Measurements from ENCODE around the gene BTBD19. TPM values are rescaled to one million over a fixed set of nuclear protein-coding genes. Genes with fewer than 3 reads are reported as not detected.
A peak's percentile ranks its signal among the peaks of the same experiment; 100 is the strongest.
"Not testable (repeated sequence)": the region's sequence is repeated elsewhere in the genome, so short reads cannot be mapped to it uniquely, and the experiment has no call there.

Gene BTBD19
- total RNA-seq, 1 donor from 2014 or later = 5.0 TPM

- DNase-seq = peak; percentile 50
Measured at GRCh38 chr1:44808938-44809917, 905 bp downstream of the BTBD19 start.

GRCh38 chr1:44810101-44810761 lies 1.9 kb downstream of the BTBD19 start:
- DNase-seq = no peak

- not testable (repeated sequence) for DNase-seq
Measured at GRCh38 chr1:44810762-44811105, 2.4 kb downstream of the BTBD19 start.

GRCh38 chr1:44811234-44811633 lies 2.9 kb downstream of the BTBD19 start:
- DNase-seq = no peak

GRCh38 chr1:44812822-44813543 lies 4.7 kb downstream of the BTBD19 start:
- DNase-seq = no peak

- DNase-seq = not testable (repeated sequence)
Measured at GRCh38 chr1:44815926-44816325, 7.6 kb downstream of the BTBD19 start.

GRCh38 chr1:44817307-44817706 lies 9.0 kb downstream of the BTBD19 start:
- no peak for DNase-seq

GRCh38 chr1:44817771-44818495 lies 9.6 kb downstream of the BTBD19 start:
- DNase-seq = no peak

- no peak for DNase-seq
Measured at GRCh38 chr1:44819196-44819607, 10.9 kb downstream of the BTBD19 start.

- DNase-seq = peak; percentile 92
Measured at GRCh38 chr1:44819608-44820327, 11.4 kb downstream of the BTBD19 start.

- no peak for DNase-seq
Measured at GRCh38 chr1:44820328-44821239, 12.3 kb downstream of the BTBD19 start.

GRCh38 chr1:44821240-44821715 lies 13.0 kb downstream of the BTBD19 start:
- no peak for DNase-seq

- no peak for DNase-seq
Measured at GRCh38 chr1:44822131-44822701, 13.9 kb downstream of the BTBD19 start.

GRCh38 chr1:44822981-44823451 lies 14.7 kb downstream of the BTBD19 start:
- no peak for DNase-seq

GRCh38 chr1:44824392-44824791 lies 16.1 kb downstream of the BTBD19 start:
- not testable (repeated sequence) for DNase-seq

GRCh38 chr1:44826375-44827196 lies 18.3 kb downstream of the BTBD19 start:
- no peak for DNase-seq

- DNase-seq = no peak
Measured at GRCh38 chr1:44827197-44828002, 19.1 kb downstream of the BTBD19 start.

All from tongue (tissue), 2 donors.